ENCODE results near the gene ARHGAP26.

DNA sequence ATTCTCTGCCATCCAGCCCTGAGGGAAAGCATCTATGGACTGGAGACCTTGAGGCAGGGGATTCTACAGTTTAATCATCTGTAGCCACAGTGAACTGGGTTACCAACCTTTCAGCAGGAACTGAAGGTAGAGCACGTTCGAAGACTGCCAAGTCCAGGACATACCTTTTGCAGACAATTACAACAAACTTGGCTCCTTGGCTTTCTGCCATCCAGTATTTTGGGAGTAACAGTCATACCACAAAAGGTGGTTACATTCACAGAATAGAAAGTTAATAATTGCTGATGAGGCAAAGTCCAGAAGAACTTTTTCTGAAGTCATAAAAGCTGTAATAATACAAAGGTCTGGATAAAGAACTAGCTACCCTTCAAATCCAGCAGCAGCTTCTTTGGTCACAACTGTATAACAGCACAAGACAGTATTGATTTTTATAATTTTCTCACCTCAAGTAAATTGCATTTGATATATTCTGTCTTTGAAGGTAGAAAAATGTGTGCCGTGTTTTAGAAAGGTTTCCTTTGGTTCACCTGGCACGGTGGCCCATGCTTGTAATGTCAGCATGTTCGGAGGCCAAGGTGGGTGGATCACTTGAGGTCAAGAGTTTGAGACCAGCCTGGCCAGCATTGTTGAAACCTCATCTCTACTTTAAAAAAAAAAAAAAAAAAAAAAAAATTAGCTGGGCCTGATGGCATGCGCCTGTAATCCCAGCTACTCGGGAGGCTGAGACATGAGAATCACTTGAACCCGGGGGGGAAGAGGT is 396.7 kb downstream of the ARHGAP26 start:
- no peak for TF ChIP-seq POLR2A (IDR thresholded peaks at IDR 0.05)
- TF ChIP-seq, protein P1, sequence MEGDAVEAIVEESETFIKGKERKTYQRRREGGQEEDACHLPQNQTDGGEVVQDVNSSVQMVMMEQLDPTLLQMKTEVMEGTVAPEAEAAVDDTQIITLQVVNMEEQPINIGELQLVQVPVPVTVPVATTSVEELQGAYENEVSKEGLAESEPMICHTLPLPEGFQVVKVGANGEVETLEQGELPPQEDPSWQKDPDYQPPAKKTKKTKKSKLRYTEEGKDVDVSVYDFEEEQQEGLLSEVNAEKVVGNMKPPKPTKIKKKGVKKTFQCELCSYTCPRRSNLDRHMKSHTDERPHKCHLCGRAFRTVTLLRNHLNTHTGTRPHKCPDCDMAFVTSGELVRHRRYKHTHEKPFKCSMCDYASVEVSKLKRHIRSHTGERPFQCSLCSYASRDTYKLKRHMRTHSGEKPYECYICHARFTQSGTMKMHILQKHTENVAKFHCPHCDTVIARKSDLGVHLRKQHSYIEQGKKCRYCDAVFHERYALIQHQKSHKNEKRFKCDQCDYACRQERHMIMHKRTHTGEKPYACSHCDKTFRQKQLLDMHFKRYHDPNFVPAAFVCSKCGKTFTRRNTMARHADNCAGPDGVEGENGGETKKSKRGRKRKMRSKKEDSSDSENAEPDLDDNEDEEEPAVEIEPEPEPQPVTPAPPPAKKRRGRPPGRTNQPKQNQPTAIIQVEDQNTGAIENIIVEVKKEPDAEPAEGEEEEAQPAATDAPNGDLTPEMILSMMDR (IDR thresholded peaks at IDR 0.05): no peak
- no peak for TF ChIP-seq EP300 (IDR thresholded peaks at IDR 0.05)

Measured in sigmoid colon (tissue), 4 donors.